DMS79 treated with DMSO at 0.1 percent for 48 hours (cell line): Measurements from ENCODE around the gene CRELD2.
"Not testable (repeated sequence)": the region's sequence is repeated elsewhere in the genome, so short reads cannot be mapped to it uniquely, and the experiment has no call there.

ENCODE experiments used
- DNase-seq: peaks from one replicate; lab custom pipeline; 2025; lab: John Stamatoyannopoulos, UW

CRELD2 gene

DNA sequence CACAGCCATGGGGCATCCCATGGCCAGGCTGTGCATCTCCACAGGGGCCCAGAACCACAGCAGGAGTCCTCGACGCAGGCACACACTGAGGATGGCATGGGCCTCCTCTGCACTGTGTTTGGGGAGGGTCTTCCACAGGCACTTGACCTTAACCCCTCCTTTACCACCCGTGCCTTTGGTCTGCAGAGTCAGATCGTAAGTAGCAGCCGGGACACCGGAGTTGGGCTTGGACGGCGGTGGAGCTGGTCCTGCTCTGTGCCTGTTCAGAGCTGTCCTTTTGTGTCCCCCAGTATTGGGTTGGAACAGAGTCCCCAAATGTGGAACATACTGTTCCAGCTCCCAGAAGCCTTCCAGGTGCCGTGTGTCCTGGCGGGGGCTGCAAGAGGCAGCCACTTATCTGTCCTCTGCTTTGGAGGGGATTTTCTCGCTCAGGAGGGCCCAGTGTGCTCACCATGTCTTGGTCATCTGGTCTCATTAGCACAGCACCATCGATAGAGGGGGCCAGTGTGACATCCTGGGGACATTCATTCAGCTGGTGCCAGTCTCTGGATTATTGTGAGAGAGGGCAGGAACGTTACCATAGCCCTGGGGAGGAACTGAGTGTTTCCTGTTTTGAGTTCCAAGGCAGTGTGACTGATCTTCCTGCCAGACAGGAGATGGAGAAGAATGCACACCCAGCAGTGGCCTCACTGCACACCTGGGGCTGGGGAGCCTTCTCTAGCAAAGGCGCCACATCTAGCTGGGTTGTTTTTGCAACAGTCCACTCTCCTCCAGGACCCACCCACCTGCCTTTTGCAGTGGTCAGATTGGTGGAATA is 12.4 kb downstream of the CRELD2 start:
- DNase-seq, result peak; percentile 65

DNA sequence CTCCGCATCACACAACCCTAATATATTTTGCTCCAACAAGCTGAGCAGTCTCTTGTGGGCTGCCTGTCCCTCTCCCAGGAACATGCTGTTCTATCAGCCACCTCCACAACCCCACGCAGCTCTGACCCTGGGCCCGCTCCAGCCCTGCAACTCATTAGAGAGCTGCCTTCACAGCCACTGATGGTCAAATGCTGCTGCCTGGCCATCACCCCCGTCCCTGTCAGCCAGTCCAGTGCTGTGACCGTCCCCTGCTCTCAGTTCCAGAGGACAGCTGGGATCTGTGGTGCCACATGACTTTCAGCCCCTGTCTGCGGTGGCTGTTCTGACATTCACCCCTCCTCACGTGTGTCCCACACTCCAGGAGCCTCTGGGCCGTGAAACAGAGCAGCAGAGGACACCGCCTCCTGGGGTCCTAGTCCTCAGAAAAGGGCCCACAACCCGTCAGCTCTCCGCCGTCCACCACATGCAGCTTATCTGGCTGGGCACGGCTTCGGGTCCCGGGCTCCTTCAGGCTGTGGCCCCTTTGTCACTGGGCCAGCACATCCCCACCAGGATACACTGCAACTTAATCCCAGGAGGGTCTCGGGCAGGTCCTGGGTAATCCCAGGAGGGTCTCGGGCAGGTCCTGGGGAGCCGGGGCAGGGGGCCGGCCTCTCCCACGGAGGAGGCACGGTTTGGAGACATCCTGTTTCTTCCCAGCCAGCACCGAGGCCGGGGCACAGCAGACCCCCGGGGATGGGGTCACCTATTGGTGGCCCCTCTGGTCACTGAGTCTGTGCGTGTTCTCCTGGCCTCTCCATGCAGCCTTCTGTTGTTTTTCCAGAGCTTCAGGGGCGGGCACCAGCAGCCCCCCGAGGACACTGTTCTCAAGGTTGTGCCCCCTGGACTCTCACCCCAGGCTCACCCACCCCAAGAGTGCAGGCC is 15.1 kb downstream of the CRELD2 start:
- DNase-seq, result no peak

DNA sequence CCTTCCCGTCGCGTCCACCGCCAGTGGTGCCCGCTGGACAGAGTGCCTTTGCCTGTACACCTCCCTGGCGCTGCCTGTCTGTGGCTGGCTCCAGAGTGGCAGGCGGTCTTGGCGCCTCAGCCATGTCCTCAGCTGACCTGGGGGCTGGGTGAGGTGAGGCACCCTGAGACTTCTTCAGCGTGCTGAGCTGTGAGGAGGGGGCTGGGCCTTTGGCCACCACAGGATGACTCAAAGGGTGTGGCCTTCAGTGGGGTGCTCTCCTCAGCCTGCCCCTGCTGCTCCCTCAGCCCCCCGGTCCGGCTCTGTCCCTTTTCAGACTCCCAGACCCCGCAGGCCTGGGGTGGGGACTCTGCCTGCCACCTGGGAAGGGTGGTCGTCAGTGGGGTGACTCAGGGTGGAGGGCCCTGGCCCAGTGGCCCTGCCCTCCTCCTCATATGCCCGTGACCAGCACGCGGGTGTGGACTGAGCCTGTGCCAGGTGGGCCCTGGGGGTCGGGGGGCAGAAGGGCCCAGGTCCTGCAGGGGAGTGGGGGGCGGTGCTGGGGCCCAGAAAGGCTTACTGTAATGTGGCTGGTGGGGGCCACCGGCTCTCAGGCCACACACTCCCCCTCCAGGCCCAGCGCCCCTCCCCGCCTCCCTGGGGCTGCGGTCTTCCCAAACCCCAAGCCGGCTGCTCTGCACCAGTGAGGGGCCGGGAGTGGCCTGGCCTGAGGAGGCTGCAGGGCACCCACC is 15.9 kb downstream of the CRELD2 start:
- DNase-seq, result no peak

DNA sequence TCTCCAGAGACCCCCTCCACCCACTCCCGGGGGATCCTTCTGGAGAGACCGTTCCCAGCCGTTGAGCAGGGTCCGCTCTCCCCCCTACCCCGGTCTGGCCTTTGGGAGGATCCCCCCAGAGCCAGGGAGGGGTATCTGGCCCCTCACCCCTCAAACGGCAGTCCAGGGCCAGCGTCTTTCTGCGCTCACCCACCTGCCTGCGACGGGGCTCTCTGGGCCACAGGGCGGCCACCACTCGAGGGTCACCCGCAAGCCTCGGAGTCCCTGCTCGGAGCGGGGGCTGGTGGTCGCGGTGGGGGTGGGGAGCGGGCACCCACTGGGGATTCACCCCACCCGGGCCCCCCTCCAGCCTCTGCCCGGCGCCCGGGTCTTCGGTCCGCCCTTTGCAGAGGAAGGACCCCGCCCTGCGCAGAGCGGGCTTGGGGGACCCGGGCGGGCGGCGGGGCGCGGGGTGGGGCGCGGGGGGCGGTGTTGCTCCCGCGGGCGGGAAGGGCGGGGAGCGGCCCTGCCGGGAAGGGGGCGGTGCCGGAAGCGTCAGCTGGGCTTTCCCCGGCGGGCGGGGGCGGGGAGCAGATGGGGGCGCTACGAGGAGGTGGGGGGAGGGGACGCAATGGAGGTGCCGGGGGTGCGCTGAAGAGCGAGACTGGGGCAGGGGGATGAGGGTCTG is 16.6 kb downstream of the CRELD2 start:
- DNase-seq, result no peak

DNA sequence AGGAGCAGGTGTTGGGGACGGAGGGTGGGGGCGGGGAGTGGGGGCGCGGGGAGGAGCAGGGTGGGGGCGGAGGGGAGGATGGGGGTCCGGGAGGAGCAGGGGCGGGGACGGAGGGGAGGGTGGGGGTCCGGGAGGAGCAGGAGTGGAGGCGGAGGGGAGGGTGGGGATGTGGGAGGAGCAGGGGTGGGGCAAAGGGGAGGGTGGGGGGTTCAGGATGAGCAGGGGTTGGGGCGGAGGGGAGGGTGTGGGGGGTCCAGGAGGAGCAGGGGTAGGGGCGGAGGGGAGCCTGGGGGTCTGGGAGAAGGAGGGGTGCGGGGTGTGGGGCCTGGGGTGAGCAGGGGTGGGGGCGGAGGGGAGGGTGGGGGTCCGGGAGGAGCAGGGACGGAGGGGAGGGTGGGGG is 17.1 kb downstream of the CRELD2 start:
- DNase-seq, result no peak

DNA sequence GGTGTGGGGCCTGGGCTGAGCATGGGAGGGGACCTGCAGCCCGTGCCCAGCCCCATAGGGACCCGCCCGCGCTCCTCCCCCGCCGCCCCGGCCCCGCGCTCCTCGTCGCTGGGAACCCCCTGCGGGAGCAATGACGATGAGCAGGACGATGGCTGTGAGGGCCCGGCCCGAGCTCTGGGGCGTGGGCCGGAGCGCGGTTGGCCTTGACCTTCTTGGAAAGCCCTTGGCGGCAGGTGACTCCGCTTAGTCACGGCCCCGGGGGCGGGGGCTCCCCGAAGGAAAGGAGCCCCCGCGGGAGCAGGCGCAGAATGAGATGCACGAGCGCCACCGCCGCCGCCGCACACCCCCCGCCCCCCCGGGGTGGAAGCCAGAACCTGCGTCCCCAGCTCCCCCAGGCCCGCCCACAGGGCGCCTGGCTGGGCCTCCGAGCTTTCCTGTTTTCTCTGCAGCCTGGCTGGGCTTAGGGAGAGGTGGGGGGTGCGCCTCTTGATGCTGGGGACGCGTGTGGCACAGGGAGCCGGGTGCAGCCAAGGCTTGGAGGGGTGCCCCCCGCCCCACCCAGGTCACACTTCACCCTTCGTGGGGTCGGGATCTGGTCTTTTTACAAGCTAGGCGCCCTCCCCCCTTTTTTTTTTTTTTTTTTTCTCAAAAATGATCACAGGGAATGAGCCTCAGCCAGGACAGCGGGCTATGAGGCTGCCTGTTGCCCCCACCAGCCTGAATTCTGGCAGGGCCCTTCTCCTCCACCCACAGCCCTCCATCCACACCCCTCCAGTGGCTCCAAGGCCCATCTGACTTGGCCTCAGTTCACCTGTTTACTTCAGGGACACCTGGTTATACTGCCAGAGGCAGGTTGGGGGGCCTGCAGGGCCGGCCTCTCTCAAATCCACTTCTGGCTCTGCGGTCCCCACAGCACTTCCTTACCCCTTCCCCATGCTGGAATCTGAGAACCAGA is 17.9 kb downstream of the CRELD2 start:
- DNase-seq, result peak; percentile 8

DNA sequence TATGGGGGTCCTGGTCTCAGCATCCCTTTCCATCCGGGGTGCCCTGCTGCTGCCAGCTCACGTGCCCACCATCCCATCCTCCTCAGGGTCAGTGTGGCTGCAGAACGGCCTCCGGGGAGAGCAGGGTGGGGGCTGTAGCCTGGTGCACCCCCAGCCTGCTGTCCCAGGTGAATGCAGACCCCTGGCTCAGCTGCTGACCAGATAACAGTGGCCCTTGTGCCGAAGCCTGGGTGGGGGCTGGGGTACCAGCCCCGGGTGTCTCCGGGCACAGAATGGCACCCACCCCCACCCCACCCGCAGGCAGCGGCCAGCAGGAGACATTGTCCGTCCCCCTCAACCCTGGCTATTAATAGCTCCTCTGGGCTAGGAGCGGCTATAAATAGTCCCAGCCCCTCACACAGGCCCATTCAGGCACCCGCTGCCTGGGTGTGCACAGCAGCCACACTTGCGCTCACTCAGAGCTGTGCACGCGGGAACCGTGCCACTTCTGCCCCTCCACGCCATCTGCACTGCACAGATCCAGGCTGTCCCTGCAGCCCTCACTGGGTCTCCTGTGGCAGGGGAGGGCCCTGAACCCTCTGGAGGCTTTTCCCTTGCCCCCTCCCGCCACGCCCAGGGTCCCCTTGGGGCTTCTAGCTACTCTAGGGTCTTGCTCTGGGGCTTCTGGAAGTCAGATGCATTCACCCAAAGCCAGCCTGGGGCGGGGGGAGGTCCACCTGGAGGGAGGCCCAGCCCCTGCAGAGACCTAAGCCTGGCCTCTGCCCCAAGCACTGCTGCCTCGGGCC is 18.7 kb downstream of the CRELD2 start:
- DNase-seq, result no peak

DNA sequence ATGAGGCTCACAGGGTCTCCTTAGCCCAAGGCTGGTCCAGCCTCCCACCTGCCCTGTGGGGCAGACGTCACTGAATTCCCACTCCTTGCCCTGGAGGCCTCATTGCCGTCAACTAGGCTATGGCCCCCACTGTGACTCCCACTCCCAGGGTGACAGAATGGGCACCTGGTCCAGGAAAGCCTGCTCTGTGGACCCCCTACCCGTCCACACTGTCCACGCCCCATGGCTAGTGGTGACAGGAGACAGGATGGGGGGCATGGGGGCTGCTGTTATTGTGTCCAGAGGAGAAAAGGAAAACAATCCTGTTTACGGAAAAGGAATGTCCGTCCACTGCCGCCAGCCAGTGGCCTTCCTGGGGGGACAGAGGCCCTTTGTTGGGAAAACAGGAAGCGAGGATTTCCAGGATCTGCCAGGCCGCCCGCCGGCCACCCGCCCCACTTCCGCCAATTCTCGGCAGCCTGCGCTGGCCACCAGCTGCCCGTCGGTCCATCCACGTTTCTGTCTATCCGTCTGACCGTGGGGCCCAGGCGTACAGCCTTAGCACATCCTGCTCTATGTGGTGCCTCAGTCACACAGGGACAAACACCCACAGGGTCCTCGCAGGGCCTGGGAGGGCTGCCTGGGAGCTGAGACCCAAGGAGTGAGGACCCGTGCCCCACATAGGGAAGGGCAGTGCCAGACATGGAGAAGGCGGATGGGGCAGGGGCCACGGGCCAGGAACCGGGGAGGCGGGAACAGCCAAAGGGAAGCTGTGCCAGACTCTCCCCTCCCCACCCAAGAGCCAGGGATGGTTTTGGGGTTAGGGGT is 19.5 kb downstream of the CRELD2 start:
- no peak for DNase-seq

DNA sequence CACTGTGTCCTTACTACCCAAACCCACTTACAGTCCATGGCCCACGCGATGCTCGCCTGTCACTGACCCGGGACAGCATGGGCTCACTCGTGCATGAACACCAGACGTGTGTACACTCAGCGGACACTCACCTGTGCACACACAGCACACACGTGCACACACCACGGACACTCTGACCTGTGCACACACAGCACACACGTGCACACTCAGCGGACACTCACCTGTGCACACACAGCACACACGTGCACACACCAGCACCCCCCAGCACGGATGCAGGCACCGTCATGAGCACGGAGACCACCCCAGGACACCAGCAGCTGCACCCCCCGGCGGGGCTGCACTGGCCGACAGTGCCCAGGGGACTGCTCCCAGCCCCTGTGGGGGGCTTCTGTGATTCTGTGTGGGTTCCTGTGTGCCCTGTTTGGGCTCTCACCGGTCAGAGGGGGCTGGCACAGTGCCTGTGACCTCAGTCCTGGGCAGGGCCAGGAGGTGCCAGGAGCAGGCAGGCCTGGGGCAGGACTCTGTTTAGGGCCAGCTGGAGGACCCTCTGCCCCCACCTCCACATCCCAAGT is 20.2 kb downstream of the CRELD2 start:
- no peak for DNase-seq

DNA sequence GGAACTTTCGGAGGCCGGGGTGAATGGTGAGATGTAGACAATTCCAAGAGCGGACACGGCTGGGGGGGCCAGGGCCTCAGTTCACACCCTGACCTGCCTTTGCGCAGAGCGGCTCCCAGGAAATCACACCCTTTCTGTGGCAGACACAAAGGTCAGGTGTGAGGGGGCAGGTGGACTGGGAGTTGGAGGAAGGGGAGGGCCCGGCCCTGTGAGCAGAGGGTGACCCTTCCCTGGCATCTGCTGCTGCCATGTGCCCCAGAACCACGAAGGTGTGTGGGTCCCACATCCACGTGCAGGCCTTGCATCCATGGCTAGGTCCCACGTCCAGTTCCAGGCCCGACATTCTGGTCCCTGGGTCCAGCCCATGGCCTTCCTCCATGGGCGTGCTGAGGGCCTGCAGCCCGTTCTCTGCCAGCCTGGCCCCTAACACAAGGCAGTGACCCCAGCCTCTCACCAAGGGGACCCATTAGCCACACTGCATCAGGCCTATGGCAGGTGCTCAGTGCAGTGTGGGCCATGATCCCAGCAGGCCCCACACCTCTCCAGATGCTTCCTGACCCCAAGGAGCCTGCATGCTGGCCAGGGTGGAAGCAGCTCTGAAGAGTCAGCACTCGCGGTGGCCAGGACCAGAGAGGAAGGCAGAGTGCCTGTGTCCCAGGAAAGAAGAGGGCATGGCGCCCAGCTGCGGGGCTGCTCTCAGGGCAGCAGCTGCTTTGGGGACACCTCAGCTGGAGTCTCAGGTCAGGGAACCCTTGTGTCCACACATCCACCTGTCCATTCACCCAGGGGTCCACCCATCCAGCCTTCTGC is 23.3 kb downstream of the CRELD2 start:
- DNase-seq, result no peak

DNA sequence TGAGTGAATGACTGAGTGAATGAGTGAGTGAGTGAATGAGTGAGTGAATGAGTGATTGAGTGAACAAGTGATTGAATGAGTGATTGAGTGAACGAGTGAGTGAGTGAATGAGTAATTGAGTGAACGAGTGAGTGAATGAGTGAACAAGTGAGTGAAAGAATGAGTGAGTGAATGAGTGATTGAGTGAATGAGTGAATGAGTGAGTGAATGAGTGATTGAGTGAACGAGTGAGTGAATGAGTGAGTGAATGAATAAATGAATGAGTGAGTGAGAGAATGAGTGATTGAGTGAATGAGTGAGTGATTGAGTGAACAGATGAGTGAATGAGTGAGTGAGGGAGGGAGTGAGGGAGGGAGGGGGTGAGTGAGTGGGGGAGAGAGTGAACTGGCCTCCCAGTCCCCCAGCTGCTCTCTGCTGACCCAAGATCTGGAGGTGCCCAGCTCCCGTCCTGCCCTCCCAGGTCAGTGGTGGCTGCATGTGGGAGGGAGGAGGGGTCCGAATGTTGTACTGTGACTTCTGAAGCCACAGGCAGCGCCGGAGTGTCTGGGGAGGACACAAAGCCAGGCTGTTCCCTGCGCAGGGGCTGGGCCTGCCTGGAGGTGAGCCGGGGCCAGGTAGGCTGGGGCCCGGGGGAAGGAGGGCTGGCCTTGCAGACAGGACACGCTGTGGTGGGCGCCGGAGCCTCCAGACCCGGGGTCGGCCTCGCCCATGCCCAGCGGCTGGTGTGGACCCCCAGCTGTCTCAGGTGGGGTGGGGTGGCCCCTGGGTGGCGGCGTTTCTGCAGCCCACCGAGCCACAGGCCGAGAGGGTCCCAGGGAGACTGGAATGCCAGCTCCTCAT is 24.4 kb downstream of the CRELD2 start:
- DNase-seq, result no peak

DNA sequence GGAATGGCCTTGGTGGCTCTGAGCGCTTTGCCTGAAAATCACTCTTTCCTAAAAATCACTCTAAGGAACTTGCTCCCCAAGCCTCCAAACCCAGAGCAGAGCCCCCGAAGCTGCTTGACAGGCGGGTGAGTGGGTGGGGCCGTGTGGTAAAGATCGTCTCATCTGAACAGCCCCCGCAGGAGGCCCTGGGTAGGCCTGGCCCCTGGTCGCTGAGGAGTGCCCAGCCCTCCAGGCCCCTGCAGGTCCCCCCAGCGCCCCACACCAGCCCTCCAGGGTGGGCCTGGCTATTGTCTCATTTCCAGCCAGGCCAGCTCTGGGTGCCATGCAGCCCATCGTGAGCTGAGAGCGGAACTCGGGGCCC is 25.0 kb downstream of the CRELD2 start:
- DNase-seq, result no peak

DNA sequence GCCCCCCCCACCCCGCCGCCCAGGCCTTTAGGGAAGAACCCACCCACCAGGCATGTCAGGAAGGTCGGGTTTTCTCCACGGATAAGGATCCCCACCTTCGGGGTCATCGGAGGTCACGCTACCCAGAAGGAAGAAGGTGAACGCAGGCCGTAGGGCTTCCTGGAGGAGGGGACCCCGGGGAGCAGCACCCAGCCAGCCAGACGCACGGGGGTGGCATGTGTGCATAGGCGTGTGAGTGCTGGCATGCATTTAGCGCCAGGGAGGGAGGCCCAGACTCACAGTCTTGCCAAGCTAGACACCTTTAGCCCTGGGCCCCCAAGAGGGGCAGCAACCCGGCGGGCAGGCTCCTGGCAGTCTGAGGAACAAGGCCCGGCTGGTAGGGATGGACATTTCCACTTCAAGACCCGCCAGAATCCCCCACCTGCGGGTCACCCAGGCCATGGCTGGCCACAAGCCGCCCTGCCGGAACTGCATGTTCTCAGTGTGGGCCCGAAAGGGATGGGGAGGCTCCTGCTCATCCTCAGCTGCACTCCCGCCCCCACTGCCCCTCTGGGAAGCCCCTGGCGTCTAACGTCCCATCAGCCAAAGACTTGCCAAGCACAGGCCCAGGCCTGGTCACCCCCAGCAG is 25.5 kb downstream of the CRELD2 start:
- no peak for DNase-seq

DNA sequence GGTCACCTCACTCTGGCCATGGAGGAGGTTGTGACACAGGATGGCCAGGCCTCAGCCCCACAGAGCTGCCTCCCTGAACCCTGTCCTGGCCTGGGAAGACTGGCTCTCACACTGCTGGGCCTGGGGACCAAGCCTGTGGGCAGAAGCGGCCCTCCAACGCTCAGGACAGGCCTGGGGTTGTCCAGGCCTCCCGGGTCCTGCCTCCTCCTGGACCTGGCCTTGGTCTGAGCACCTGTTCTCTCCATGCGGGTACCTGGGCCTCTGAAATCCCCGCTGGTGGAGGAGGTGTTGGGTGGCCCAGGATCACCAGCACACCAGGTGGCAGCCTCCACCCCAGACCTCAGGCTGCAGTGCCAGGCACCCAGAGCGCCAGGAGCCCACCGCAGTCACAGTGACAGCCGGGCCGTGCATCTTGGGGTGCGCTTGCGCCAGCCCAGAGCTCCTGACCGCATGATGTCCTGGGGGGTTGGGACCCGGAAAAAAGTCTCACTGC is 26.0 kb downstream of the CRELD2 start:
- no peak for DNase-seq

DNA sequence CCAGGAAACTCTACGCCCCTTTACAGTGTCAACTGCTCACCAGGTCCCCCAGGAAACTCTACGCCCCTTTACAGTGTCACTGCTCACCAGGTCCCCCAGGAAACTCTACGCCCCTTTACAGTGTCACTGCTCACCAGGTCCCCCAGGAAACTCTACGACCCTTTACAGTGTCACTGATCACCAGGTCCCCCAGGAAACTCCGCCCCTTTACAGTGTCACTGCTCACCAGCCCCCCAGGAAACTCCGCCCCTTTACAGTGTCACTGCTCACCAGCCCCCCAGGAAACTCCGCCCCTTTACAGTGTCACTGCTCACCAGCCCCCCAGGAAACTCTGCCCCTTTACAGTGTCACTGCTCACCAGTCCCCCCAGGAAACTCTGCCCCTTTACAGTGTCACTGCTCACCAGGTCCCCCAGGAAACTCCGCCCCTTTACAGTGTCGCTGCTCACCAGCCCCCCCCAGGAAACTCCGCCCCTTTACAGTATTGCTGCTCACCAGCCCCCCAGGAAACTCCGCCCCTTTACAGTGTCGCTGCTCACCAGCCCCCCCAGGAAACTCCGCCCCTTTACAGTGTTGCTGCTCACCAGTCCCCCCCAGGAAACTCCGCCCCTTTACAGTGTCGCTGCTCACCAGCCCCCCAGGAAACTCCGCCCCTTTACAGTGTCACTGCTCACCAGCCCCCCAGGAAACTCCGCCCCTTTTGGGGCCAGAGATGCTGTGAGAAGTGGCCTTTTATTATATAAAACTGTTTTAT is 26.8 kb downstream of the CRELD2 start:
- not testable (repeated sequence) for DNase-seq
